ENCODE data around the gene GGACT. TPM values are rescaled to one million over a fixed set of nuclear protein-coding genes. Genes with fewer than 3 reads are reported as not detected.

GGACT gene
- total RNA-seq, 2 donors from 2014 or later = 2.7 to 6.6 TPM

GRCh38 chr13:100506600-100507422, 81.8 kb downstream of the GGACT start:
- Histone ChIP-seq H3K9ac (ENCODE audit: extremely low read depth, low read length, poor library complexity, severe bottlenecking) (no peak overlapping the region), H3K4me3 (ENCODE audit: low read length) (no peak overlapping the region), H3K9me3 (ENCODE audit: control insufficient read depth, low read length) (no peaks in the 10 kb centered on the region), H3K27me3 (ENCODE audit: control insufficient read depth, insufficient read depth, low read length, poor library complexity, severe bottlenecking) (no peaks in the 10 kb centered on the region), H3K36me3 (ENCODE audit: control insufficient read depth, insufficient read depth, low read length) (no peaks in the 10 kb centered on the region), H3K27ac (ENCODE audit: low read depth, low read length) (no peak overlapping the region), H3K4me1 (ENCODE audit: control insufficient read depth, insufficient read depth, low read length) (peaks cover 13% of the 10 kb centered on the region)
- H3K27me3 Mint-ChIP-seq (ENCODE audit: insufficient read depth) = no peaks in the 10 kb centered on the region
- peaks cover 51% of the 10 kb centered on the region for H3K4me1 Mint-ChIP-seq
- H3K4me3 Mint-ChIP-seq = no peak overlapping the region
- H3K27ac Mint-ChIP-seq = no peak overlapping the region
- DNase-seq = no peak
- H3K36me3 Mint-ChIP-seq (ENCODE audit: low read depth) = peaks cover 2% of the 10 kb centered on the region
- WGBS, 2 experiments (ENCODE audit: insufficient coverage in 1 of 2, insufficient read length in 1 of 2) = 94 to 97% methylated on average over 2 to 8 of the region's 9 CpGs
- no peak for TF ChIP-seq CTCF (conservative IDR thresholded peaks at IDR 0.05)
- no peaks in the 10 kb centered on the region for H3K9me3 Mint-ChIP-seq

GRCh38 chr13:100506154-100506553, 82.4 kb downstream of the GGACT start:
- DNase-seq = no peak
- Mint-ChIP-seq H3K27ac (no peak overlapping the region), H3K4me3 (no peak overlapping the region), H3K4me1 (peaks cover 46% of the 10 kb centered on the region), H3K36me3 (ENCODE audit: low read depth) (peaks cover 2% of the 10 kb centered on the region), H3K27me3 (ENCODE audit: insufficient read depth) (no peaks in the 10 kb centered on the region), H3K9me3 (no peaks in the 10 kb centered on the region)
- no peaks in the 10 kb centered on the region for H3K27me3 ChIP-seq (ENCODE audit: control insufficient read depth, insufficient read depth, low read length, poor library complexity, severe bottlenecking)
- no peaks in the 10 kb centered on the region for H3K9me3 ChIP-seq (ENCODE audit: control insufficient read depth, low read length)
- no peak overlapping the region for H3K9ac ChIP-seq (ENCODE audit: extremely low read depth, low read length, poor library complexity, severe bottlenecking)
- H3K36me3 ChIP-seq (ENCODE audit: control insufficient read depth, insufficient read depth, low read length) = no peaks in the 10 kb centered on the region
- 85 to 91% methylated on average over 9 to 15 of the region's 15 CpGs for WGBS, 2 experiments (ENCODE audit: insufficient coverage in 1 of 2, insufficient read length in 1 of 2)
- TF ChIP-seq CTCF (conservative IDR thresholded peaks at IDR 0.05) = no peak
- no peak overlapping the region for H3K27ac ChIP-seq (ENCODE audit: low read depth, low read length)
- H3K4me1 ChIP-seq (ENCODE audit: control insufficient read depth, insufficient read depth, low read length) = peaks cover 13% of the 10 kb centered on the region
- H3K4me3 ChIP-seq (ENCODE audit: low read length) = no peak overlapping the region

GRCh38 chr13:100503622-100504021, 85.0 kb downstream of the GGACT start:
- Histone ChIP-seq H3K4me1 (ENCODE audit: control insufficient read depth, insufficient read depth, low read length) (peaks cover 10% of the 10 kb centered on the region), H3K4me3 (ENCODE audit: low read length) (no peak overlapping the region), H3K9ac (ENCODE audit: extremely low read depth, low read length, poor library complexity, severe bottlenecking) (no peak overlapping the region), H3K36me3 (ENCODE audit: control insufficient read depth, insufficient read depth, low read length) (no peaks in the 10 kb centered on the region), H3K27me3 (ENCODE audit: control insufficient read depth, insufficient read depth, low read length, poor library complexity, severe bottlenecking) (no peaks in the 10 kb centered on the region), H3K27ac (ENCODE audit: low read depth, low read length) (no peak overlapping the region), H3K9me3 (ENCODE audit: control insufficient read depth, low read length) (no peaks in the 10 kb centered on the region)
- no peak for TF ChIP-seq CTCF (conservative IDR thresholded peaks at IDR 0.05)
- 91 to 98% methylated on average over 3 of the region's 3 CpGs for WGBS, 2 experiments (ENCODE audit: insufficient coverage in 1 of 2, insufficient read length in 1 of 2)
- peaks cover 35% of the 10 kb centered on the region for H3K4me1 Mint-ChIP-seq
- H3K27me3 Mint-ChIP-seq (ENCODE audit: insufficient read depth) = no peaks in the 10 kb centered on the region
- DNase-seq = no peak
- H3K27ac Mint-ChIP-seq = no peak overlapping the region
- H3K9me3 Mint-ChIP-seq = no peaks in the 10 kb centered on the region
- peaks cover 2% of the 10 kb centered on the region for H3K36me3 Mint-ChIP-seq (ENCODE audit: low read depth)
- no peak overlapping the region for H3K4me3 Mint-ChIP-seq

Data from endodermal cell (in vitro differentiated cells).